Measurements from ENCODE around the gene CDH4. TPM values are rescaled to one million over a fixed set of nuclear protein-coding genes. Genes with fewer than 3 reads are reported as not detected.

The CDH4 gene
- total and polyA plus RNA-seq, 9 donors, result 0.12 to 4.4 (median 0.36) TPM

DNA sequence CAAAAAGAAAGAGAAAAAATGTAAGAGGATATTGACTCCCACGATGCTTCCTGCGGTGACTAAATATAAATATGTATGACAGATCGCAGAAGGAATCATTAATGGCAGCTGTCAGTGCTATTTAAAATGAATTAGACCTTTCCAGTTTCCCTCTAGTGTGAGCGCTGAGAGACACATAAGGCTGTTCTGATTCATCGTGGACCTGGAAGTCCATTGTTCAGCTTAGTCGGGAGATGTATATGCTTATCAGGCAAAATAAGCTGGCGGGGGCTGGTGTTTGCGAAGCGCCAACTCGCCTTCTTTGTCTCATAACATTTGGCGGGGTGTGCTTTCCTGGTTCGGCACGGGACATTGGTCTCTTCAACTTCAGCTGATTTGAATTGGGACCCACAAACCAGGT, 95.4 kb downstream of the CDH4 start:
- no peak overlapping the region for H3K27ac ChIP-seq
- H3K4me1 ChIP-seq (ENCODE audit: insufficient read depth), result no peaks in the 10 kb centered on the region
- H3K4me3 ChIP-seq, result no peak overlapping the region
- 76 to 87% (median 79%) methylated on average over 13 of the region's 13 CpGs for WGBS, 3 donors
- intact Hi-C loops (cut with DNase I), result no loop called here
- TF ChIP-seq POLR2A (IDR thresholded peaks at IDR 0.05), result no peak
- no peak for DNase-seq
- H3K36me3 ChIP-seq, result no peaks in the 10 kb centered on the region
- H3K27me3 ChIP-seq, result no peaks in the 10 kb centered on the region
- no peaks in the 10 kb centered on the region for H3K9me3 ChIP-seq

DNA sequence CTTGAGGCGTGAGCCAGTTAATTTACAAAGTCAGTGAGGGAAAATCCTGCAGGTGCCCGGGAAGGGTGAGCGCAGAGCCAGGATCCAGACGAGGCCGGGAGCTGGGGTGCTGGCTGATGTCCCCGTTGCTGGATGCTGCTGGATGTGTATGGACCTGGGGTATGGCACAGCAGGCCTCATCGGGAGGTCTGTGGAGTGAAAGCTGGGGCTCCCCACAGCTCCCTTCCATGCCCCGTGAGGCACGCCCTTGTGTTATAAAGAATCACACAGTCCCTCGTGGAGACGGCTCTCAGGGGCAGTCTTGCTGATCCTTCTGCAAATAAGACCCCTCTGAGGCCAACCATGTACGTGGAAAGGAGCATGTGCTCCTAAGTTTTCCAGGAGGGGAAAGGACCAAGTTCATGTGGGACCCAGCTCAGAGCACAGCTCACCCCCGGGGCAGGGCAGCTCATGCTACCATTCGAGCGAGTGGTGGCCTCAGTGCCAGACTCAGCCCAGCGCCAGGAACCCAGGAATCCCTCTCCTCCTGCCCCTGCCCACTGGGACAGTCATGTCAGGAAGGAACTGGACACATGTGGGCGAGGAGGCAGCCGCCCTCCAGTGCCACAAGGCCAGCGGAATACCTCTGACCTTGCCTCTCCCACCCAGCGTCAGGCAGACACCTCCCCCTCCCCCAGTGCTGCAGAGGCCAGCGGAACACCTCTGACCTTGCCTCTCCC, 97.5 kb downstream of the CDH4 start:
- Histone ChIP-seq H3K4me3 (no peak overlapping the region), H3K36me3 (no peaks in the 10 kb centered on the region), H3K27me3 (no peaks in the 10 kb centered on the region), H3K9me3 (no peaks in the 10 kb centered on the region), H3K4me1 (ENCODE audit: insufficient read depth) (no peaks in the 10 kb centered on the region), H3K27ac (no peak overlapping the region)
- WGBS, 3 donors, result 71 to 83% (median 71%) methylated on average over 16 to 21 of the region's 21 CpGs
- TF ChIP-seq POLR2A (IDR thresholded peaks at IDR 0.05) (no peak), CTCF (IDR thresholded peaks at IDR 0.05) (no peak), EP300 (IDR thresholded peaks at IDR 0.05) (no peak)
- intact Hi-C loops (cut with DNase I), result no loop called here
- DNase-seq, result no peak

DNA sequence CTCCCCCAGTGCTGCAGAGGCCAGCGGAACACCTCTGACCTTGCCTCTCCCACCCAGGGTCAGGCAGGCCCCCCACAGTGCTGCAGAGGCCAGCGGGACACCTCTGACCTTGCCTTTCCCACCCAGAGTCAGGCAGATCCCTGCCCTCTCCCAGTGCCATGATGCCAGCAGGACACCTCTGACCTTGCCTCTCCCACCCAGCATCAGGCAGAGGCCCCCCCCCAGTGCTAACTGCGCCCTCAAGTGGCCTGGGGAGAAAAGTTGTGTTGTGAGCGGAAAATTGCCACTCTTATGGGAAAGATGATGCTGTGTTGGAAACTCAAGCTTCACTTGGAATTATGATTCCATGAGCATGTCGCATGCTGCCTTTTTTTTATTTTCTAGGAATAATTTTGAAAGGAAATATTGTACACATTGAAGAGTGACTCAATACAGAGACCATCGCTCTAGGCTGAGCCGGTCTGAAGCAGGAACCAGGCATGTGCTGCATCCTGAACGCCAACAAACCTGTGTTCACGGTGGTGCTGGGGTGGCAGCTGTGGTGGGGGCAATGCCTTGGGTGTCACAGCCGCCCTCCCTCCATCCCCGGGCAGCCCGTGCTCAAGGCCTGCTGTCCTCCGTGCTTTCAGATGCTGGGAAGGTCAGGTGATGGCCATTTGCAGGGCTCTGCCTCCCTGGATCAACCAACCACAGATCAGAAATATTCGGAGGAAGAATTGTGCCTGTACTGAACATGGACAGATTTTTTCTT, 98.6 kb downstream of the CDH4 start:
- no peak for TF ChIP-seq CTCF (IDR thresholded peaks at IDR 0.05)
- TF ChIP-seq EP300 (IDR thresholded peaks at IDR 0.05), result no peak
- TF ChIP-seq POLR2A (IDR thresholded peaks at IDR 0.05), result no peak
- WGBS, 3 donors, result 72 to 79% (median 76%) methylated on average over 13 to 14 of the region's 14 CpGs
- no peaks in the 10 kb centered on the region for H3K9me3 ChIP-seq
- no peaks in the 10 kb centered on the region for H3K4me1 ChIP-seq (ENCODE audit: insufficient read depth)
- no peak for DNase-seq
- intact Hi-C loops (cut with DNase I), result no loop called here
- H3K4me3 ChIP-seq, result no peak overlapping the region
- H3K27ac ChIP-seq, result no peak overlapping the region
- no peaks in the 10 kb centered on the region for H3K36me3 ChIP-seq
- H3K27me3 ChIP-seq, result no peaks in the 10 kb centered on the region

DNA sequence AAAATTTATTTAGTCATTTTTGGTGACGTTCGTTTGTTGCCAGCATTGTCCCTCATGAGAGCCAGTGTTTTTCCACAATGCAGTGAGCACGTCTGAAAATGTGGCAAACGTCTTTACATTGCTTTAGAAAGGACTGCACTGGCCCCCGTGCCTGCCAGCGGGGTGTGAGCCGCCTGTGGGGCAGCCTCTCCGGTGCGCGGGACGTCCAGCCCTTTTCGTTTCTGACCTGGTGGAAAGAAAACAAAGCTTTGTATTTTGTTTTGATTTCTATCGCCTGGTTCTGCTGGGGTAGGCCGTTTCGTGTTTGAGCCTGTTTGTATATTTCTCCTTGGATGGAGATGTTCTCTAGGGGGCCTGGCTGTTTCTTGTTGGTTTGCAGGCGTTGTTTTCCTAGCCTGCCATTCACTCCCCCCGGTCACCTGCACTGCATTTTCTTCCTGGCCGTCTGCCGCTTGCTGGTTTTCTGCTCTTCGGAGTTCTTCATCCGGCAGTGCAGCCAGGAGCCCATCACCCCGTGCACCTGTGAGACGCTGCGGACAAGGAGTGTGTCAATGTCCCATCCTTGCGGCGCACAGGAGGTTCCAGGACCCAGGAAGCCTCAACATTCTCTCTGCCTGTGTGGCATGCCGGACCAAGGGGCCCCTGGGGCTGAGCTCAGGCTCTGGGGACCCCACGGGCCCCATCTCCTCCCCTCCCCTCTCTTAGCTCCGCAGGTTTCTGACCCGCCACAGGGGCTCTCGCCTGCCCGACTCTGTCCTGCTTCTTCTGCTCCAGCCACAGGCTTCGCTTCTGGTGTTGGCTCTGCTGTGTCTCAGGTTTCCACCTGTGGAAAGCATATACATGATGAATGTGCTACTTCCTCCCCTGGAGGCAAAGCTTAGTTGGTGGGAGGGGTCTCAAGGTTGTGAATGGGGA, 100.5 kb downstream of the CDH4 start:
- intact Hi-C loops (cut with DNase I), result no loop called here
- H3K4me1 ChIP-seq (ENCODE audit: insufficient read depth), result no peaks in the 10 kb centered on the region
- TF ChIP-seq EP300 (IDR thresholded peaks at IDR 0.05), result no peak
- no peak overlapping the region for H3K27ac ChIP-seq
- H3K36me3 ChIP-seq, result no peaks in the 10 kb centered on the region
- no peak overlapping the region for H3K4me3 ChIP-seq
- no peak for DNase-seq
- H3K27me3 ChIP-seq, result no peaks in the 10 kb centered on the region
- 7 to 17% (median 12%) methylated on average over 33 of the region's 33 CpGs for WGBS, 3 donors
- no peaks in the 10 kb centered on the region for H3K9me3 ChIP-seq

GRCh38 chr20:61353261-61354000, 101.4 kb downstream of the CDH4 start:
- Histone ChIP-seq H3K4me3 (no peak overlapping the region), H3K9me3 (no peaks in the 10 kb centered on the region), H3K4me1 (ENCODE audit: insufficient read depth) (no peaks in the 10 kb centered on the region), H3K27ac (no peak overlapping the region), H3K27me3 (no peaks in the 10 kb centered on the region), H3K36me3 (no peaks in the 10 kb centered on the region)
- intact Hi-C loops (cut with DNase I), result no loop called here
- no peak for TF ChIP-seq EP300 (IDR thresholded peaks at IDR 0.05)
- TF ChIP-seq POLR2A (IDR thresholded peaks at IDR 0.05), result no peak
- no peak for TF ChIP-seq CTCF (IDR thresholded peaks at IDR 0.05)
- 43 to 47% (median 45%) methylated on average over 12 of the region's 12 CpGs for WGBS, 3 donors
- no peak for DNase-seq

Data from ovary (tissue), 9 donors.